Measurements from ENCODE around the gene MTIF2.
"Not testable (repeated sequence)": the region's sequence is repeated elsewhere in the genome, so short reads cannot be mapped to it uniquely, and the experiment has no call there.

GRCh38 chr2:55227437-55228225 lies 41.4 kb downstream of the MTIF2 start:
- not testable (repeated sequence) for TF ChIP-seq YY1 (IDR thresholded peaks at IDR 0.05; ENCODE audit: insufficient read depth, insufficient read length); SUZ12 (IDR thresholded peaks at IDR 0.05; ENCODE audit: extremely low read depth, insufficient read depth, insufficient read length)
